ENCODE results near the gene BCL6.

Gene BCL6

GRCh38 chr3:187679638-187680396 is 65.5 kb downstream of the BCL6 start:
- Histone ChIP-seq H3K36me3 (ENCODE audit: insufficient read depth, low read length) (no peaks in the 10 kb centered on the region), H3K79me2 (ENCODE audit: insufficient read depth, low read length) (no peaks in the 10 kb centered on the region), H3K9ac (ENCODE audit: low read length) (no peak overlapping the region), H3K4me1 (ENCODE audit: insufficient read depth, low read length, severe bottlenecking) (peaks cover 4% of the 10 kb centered on the region), H3K9me3 (ENCODE audit: low read length) (no peaks in the 10 kb centered on the region), H3K9me2 (ENCODE audit: low read depth, low read length) (no peaks in the 10 kb centered on the region), H3F3A (ENCODE audit: insufficient read depth, low read length) (no peaks in the 10 kb centered on the region), H3K4me2 (ENCODE audit: low read length) (no peak overlapping the region), H3K27me3 (ENCODE audit: insufficient read depth, low read length) (0 out of 2 replicates have a peak, but pooled peaks cover 6% of the 10 kb centered on the region), H3K4me3 (ENCODE audit: low read depth, low read length, poor library complexity, severe bottlenecking) (no peak overlapping the region), H4K20me1 (ENCODE audit: insufficient read depth, low read length) (no peaks in the 10 kb centered on the region), H3K27ac (ENCODE audit: low read depth, low read length, poor library complexity, severe bottlenecking) (no peak overlapping the region), H2AFZ (ENCODE audit: low read length) (no peak overlapping the region)
- TF ChIP-seq CTCF (IDR thresholded peaks at IDR 0.05; ENCODE audit: low read length) (peak; percentile 100), EZH2 (IDR thresholded peaks at IDR 0.05; ENCODE audit: borderline replicate concordance, low read length) (no peak)

GRCh38 chr3:187678726-187679268 is 66.5 kb downstream of the BCL6 start:
- Histone ChIP-seq H3K27me3 (ENCODE audit: insufficient read depth, low read length) (no peaks in the 10 kb centered on the region), H3K4me1 (ENCODE audit: insufficient read depth, low read length, severe bottlenecking) (peaks cover 4% of the 10 kb centered on the region), H3K9me2 (ENCODE audit: low read depth, low read length) (no peaks in the 10 kb centered on the region), H3K9me3 (ENCODE audit: low read length) (no peaks in the 10 kb centered on the region), H3K79me2 (ENCODE audit: insufficient read depth, low read length) (no peaks in the 10 kb centered on the region), H2AFZ (ENCODE audit: low read length) (no peak overlapping the region), H3K4me3 (ENCODE audit: low read depth, low read length, poor library complexity, severe bottlenecking) (no peak overlapping the region), H3K27ac (ENCODE audit: low read depth, low read length, poor library complexity, severe bottlenecking) (no peak overlapping the region), H3K9ac (ENCODE audit: low read length) (no peak overlapping the region), H3F3A (ENCODE audit: insufficient read depth, low read length) (no peaks in the 10 kb centered on the region), H3K36me3 (ENCODE audit: insufficient read depth, low read length) (no peaks in the 10 kb centered on the region), H3K4me2 (ENCODE audit: low read length) (no peak overlapping the region), H4K20me1 (ENCODE audit: insufficient read depth, low read length) (no peaks in the 10 kb centered on the region)
- TF ChIP-seq CTCF (IDR thresholded peaks at IDR 0.05; ENCODE audit: low read length) (peak; percentile 96), EZH2 (IDR thresholded peaks at IDR 0.05; ENCODE audit: borderline replicate concordance, low read length) (no peak)

GRCh38 chr3:187677604-187678003 is 67.7 kb downstream of the BCL6 start:
- H3K9me3 ChIP-seq (ENCODE audit: low read length) = no peaks in the 10 kb centered on the region
- no peak for TF ChIP-seq EZH2 (IDR thresholded peaks at IDR 0.05; ENCODE audit: borderline replicate concordance, low read length)
- TF ChIP-seq CTCF (IDR thresholded peaks at IDR 0.05; ENCODE audit: low read length) = no peak
- no peak overlapping the region for H3K4me3 ChIP-seq (ENCODE audit: low read depth, low read length, poor library complexity, severe bottlenecking)
- peaks cover 4% of the 10 kb centered on the region for H3K4me1 ChIP-seq (ENCODE audit: insufficient read depth, low read length, severe bottlenecking)
- no peak overlapping the region for H3K9ac ChIP-seq (ENCODE audit: low read length)
- H3K9me2 ChIP-seq (ENCODE audit: low read depth, low read length) = no peaks in the 10 kb centered on the region
- H3K79me2 ChIP-seq (ENCODE audit: insufficient read depth, low read length) = no peaks in the 10 kb centered on the region
- H4K20me1 ChIP-seq (ENCODE audit: insufficient read depth, low read length) = no peaks in the 10 kb centered on the region
- H3K27me3 ChIP-seq (ENCODE audit: insufficient read depth, low read length) = no peaks in the 10 kb centered on the region
- no peaks in the 10 kb centered on the region for H3K36me3 ChIP-seq (ENCODE audit: insufficient read depth, low read length)
- no peak overlapping the region for H3K4me2 ChIP-seq (ENCODE audit: low read length)
- H3K27ac ChIP-seq (ENCODE audit: low read depth, low read length, poor library complexity, severe bottlenecking) = no peak overlapping the region
- H3F3A ChIP-seq (ENCODE audit: insufficient read depth, low read length) = no peaks in the 10 kb centered on the region
- H2AFZ ChIP-seq (ENCODE audit: low read length) = no peak overlapping the region
